Left lung (tissue), 10 donors: ENCODE results near the gene CYP3A4. TPM values are rescaled to one million over a fixed set of nuclear protein-coding genes. Genes with fewer than 3 reads are reported as not detected.
"Not testable (repeated sequence)": the region's sequence is repeated elsewhere in the genome, so short reads cannot be mapped to it uniquely, and the experiment has no call there.

Experiments used
- ATAC-seq: fragments of 200-7000 bp; cut with Tn5 transposase; one replicate; pipeline ENCODE4 v1.9.1; 2020; ENCODE audit warnings: moderate library complexity
- DNase-seq, 4 donors: peaks; one replicate each; pipeline ENCODE4 v3.0.0-alpha.2; 2013 to 2020
- H3K27ac ChIP-seq, 2 donors: fragments of 200-600 bp; sonication (generic) in 1 of 2; one replicate each; pipeline versions ENCODE4 v1.5.0 to v1.8.0; 2020 to 2021
- H3K27me3 ChIP-seq, 2 donors: fragments of 200-600 bp; sonication (generic) in 1 of 2; one replicate each; pipeline versions ENCODE4 v1.5.0 to v1.8.0; 2020 to 2021
- H3K36me3 ChIP-seq, 2 donors: fragments of 200-600 bp; sonication (generic) in 1 of 2; one replicate each; pipeline versions ENCODE4 v1.5.0 to v1.8.0; 2020 to 2021
- H3K4me1 ChIP-seq, 2 donors: fragments of 200-600 bp; one replicate each; pipeline ENCODE4 v1.8.0; 2021
- H3K4me3 ChIP-seq, 2 donors: fragments of 200-600 bp; sonication (generic) in 1 of 2; one replicate each; pipeline versions ENCODE4 v1.5.0 to v1.8.0; 2020 to 2021; ENCODE audit warnings: mild to moderate bottlenecking in 1 of 2
- H3K9me3 ChIP-seq, 2 donors: fragments of 200-600 bp; sonication (generic) in 1 of 2; one replicate each; pipeline versions ENCODE4 v1.5.0 to v1.8.0; 2020 to 2021
- CTCF ChIP-seq, 2 donors: fragments of 200-600 bp; sonication (generic) in 1 of 2; IDR thresholded peaks; one replicate each; pipeline versions ENCODE4 v1.5.0 to v1.8.0; 2021; ENCODE audit warnings: antibody characterized with exemption in 2 of 2
- intact Hi-C, 2 donors: fragments of 100-400 bp; cut with DNase I; formaldehyde crosslinking; loops; one replicate each; pipeline versions ENCODE4 v1.11.2 to v1.14.2; 2022
- polyA plus RNA-seq, 6 donors: library from polyadenylated mRNA; unstranded; fragments of 120-200 nt; gene quantifications; one replicate each; pipeline ENCODE4 v1.2.1, GENCODE V29; 2013; ENCODE audit not compliant: insufficient read length in 6 of 6
- total RNA-seq, 2 donors: library from RNA; stranded (reverse); fragmentation: NEBNext Ultra II Directional; extraction: Animal tissue kit (Norgen Biotek cat#: 25700); gene quantifications; one replicate each; pipeline ENCODE4 v1.2.1, GENCODE V29; 2021
- donor health status: DM: no; HTN: yes; CAD: no.
- donor health status: DM: no; HTN: no; CAD: no.

Gene CYP3A4
- total and polyA plus RNA-seq, 8 donors, result 0.17 to 0.39 (median 0.25) TPM; not detected in 2

GRCh38 chr7:99820408-99821027 lies 36.5 kb upstream of the CYP3A4 start:
- DNase-seq (no peak), ATAC-seq (no peak)
- no peak for TF ChIP-seq CTCF (IDR thresholded peaks at IDR 0.05)
- H3K9me3 ChIP-seq, result no peaks in the 10 kb centered on the region
- no peak overlapping the region for H3K27ac ChIP-seq
- no peaks in the 10 kb centered on the region for H3K27me3 ChIP-seq
- H3K4me3 ChIP-seq, result no peak overlapping the region
- intact Hi-C loops, result no loop called here
- no peaks in the 10 kb centered on the region for H3K36me3 ChIP-seq
- H3K4me1 ChIP-seq, result no peaks in the 10 kb centered on the region

GRCh38 chr7:99808766-99809165 lies 24.8 kb upstream of the CYP3A4 start:
- H3K4me3 ChIP-seq, result no peak overlapping the region
- H3K4me1 ChIP-seq, result no peaks in the 10 kb centered on the region
- intact Hi-C loops, result no loop called here
- DNase-seq (no peak), ATAC-seq (no peak)
- peaks cover 0 to 4% of the 10 kb centered on the region in 2 donors for H3K9me3 ChIP-seq
- H3K27ac ChIP-seq, result no peak overlapping the region
- TF ChIP-seq CTCF (IDR thresholded peaks at IDR 0.05), result no peak
- H3K27me3 ChIP-seq, result no peaks in the 10 kb centered on the region
- no peaks in the 10 kb centered on the region for H3K36me3 ChIP-seq

- Histone ChIP-seq H3K9me3 (peaks cover 0 to 4% of the 10 kb centered on the region in 2 donors), H3K4me3 (no peak overlapping the region), H3K27me3 (no peaks in the 10 kb centered on the region), H3K36me3 (no peaks in the 10 kb centered on the region), H3K27ac (no peak overlapping the region), H3K4me1 (no peaks in the 10 kb centered on the region)
- ATAC-seq, result no peak
- TF ChIP-seq CTCF (IDR thresholded peaks at IDR 0.05), result no peak
- DNase-seq, result no peak
- intact Hi-C loops, result no loop called here
These were observed 23.0 kb upstream of the CYP3A4 start for GRCh38 chr7:99806839-99807478.

DNA sequence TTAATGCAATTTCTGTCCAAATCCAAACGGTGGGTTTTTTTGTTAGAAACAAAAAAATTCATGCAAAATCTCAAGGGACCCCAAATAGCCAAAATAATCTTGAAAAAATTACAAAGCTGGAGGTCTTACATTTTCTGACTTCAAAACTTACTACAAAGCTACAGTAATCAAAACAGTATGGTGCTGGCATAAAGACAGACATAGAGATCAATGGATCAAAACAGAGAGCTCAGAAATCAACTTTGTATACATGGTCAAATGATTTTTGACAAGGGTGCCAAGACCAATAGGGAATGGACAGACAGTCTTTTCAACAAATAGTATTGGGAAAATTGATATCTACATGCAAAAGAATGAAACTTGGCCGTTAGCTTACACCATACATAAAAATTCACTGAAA lies 21.7 kb upstream of the CYP3A4 start:
- TF ChIP-seq CTCF (IDR thresholded peaks at IDR 0.05), result no peak
- ATAC-seq (no peak), DNase-seq (no peak)
- no peaks in the 10 kb centered on the region for H3K4me1 ChIP-seq
- H3K4me3 ChIP-seq, result no peak overlapping the region
- no peaks in the 10 kb centered on the region for H3K36me3 ChIP-seq
- no peaks in the 10 kb centered on the region for H3K27me3 ChIP-seq
- no peak overlapping the region for H3K27ac ChIP-seq
- peaks cover 0 to 4% of the 10 kb centered on the region in 2 donors for H3K9me3 ChIP-seq
- intact Hi-C loops, result no loop called here

- H3K27ac ChIP-seq, H3K9me3 ChIP-seq, intact Hi-C loops, H3K4me3 ChIP-seq, H3K36me3 ChIP-seq, H3K4me1 ChIP-seq, H3K27me3 ChIP-seq, ATAC-seq, DNase-seq: not testable (repeated sequence)
These were observed 19.1 kb upstream of the CYP3A4 start for GRCh38 chr7:99803118-99803517.

- H3K27ac ChIP-seq, H3K9me3 ChIP-seq, ATAC-seq, intact Hi-C loops, H3K27me3 ChIP-seq, H3K36me3 ChIP-seq, H3K4me1 ChIP-seq, DNase-seq, H3K4me3 ChIP-seq: not testable (repeated sequence)
These were observed 17.4 kb upstream of the CYP3A4 start for GRCh38 chr7:99801407-99801806.
